ENCODE data around the gene TMEM72.

- TF ChIP-seq RARB (CRISPR knock-in tag; IDR thresholded peaks at IDR 0.05) = no peak
- TF ChIP-seq PATZ1 (CRISPR knock-in tag; IDR thresholded peaks at IDR 0.05; ENCODE audit: borderline replicate concordance) = no peak
- TF ChIP-seq CSRNP3 (CRISPR knock-in tag; IDR thresholded peaks at IDR 0.05) = no peak
- no peak for TF ChIP-seq CREB5 (CRISPR knock-in tag; IDR thresholded peaks at IDR 0.05; ENCODE audit: low read depth)
- TF ChIP-seq CSDC2 (CRISPR knock-in tag; IDR thresholded peaks at IDR 0.05) = no peak
- no peak for TF ChIP-seq GLIS3 (CRISPR knock-in tag; IDR thresholded peaks at IDR 0.05)
- TF ChIP-seq ZNF8 (CRISPR knock-in tag; IDR thresholded peaks at IDR 0.05) = no peak
- TF ChIP-seq ISL1 (CRISPR knock-in tag; IDR thresholded peaks at IDR 0.05) = no peak
These were observed 2.4 kb downstream of the TMEM72 start for GRCh38 chr10:44913350-44914081.

All from SK-N-SH treated with all-trans-retinoic acid at 6 μM for 48 hours (cell line).